Stimulated activated CD4-positive, alpha-beta T cell treated with anti-CD3 and anti-CD28 coated beads, Interleukin-1b, Interleukin-23, amount 100 ng/mL, for 1 hour (primary cell): ENCODE measurements around the gene IPP.
"Not testable (repeated sequence)": the region's sequence is repeated elsewhere in the genome, so short reads cannot be mapped to it uniquely, and the experiment has no call there.

Source experiments
- DNase-seq, 2 donors: peaks; one replicate each; pipeline ENCODE4 v3.0.0-alpha.2; 2020; ENCODE audit warnings: low read depth in 2 of 2

The IPP gene

DNA sequence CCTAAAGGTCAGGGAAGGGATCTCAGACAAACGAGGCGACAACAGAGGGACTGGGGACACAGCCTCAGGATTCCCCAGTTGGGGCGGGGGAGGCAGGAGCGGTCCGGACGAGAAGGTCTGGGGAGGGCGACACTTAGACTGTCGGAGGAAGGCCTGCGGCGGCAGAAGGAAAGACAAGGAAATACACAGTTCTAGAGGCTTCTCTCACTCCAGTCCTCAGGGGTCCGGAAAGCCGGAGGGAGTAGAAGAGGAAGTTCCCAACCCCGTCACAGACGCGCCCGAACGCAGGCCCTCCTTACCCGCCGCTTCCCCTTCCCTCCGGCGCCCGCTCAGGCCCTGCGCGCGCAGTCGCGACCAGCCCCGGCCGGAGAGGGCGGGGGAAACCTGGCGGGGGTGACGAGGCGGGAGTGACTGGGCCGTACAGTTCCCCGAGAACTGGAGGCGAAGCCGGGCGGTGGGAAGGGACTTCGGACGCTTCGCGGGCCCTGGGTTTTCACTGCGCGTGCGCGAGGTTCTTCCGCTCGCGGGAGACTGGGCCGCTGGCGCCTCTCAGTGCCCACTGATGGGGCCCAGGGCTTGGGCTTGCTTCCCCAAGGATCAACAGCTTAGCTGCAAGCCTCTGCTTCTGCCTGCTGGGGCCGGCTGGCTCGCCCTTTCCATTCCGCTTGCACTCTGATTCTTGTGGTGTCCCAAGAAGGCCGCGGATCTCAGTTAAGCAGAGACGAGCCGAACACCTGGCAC, at the start of gene IPP:
Gene IPP, minus strand, starts transcription at position 356 of the 741 bp plus-strand sequence. CDS start 4,242 bp downstream, outside the sequence.
- peak; percentile 76 to 81 for DNase-seq

DNA sequence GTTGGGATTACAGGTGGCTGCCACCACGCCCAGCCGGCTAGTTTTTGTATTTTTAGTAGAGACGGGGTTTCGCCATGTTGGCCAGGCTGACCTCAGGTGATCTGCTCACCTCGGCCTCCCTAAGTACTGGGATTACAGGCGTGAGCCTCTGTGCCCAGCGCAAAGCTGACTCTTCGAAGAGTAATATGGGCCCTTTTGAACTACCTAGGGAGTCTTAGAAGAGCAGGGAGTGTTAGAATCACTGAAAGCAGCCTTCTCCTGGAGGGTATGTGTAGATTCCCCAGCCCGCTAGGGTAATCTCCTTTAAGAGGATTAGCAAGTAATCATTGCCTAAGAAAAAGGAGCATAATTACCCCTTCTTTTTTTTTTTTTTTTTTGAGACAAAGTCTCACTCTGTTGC, 46.5 kb upstream of the IPP start:
- no peak for DNase-seq

DNA sequence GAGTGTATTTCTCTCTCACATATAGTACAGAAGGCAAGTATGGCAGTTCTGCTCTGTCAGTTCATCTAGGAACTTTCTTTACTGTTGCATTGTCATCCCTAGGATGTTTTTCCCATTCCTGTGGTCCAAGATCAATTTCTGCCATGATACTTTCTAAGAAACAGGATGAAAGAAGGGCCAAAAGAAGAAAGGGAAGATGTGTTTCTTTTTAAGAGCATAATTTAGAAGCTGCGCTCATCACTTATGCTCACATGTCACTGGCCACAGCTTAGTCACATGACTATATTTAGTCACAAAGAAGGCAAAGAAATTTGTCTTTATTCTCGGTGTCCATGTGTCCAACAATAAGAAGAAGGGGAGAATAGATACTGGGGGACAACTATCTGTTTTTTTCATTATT, 45.9 kb upstream of the IPP start:
- DNase-seq = no peak

DNA sequence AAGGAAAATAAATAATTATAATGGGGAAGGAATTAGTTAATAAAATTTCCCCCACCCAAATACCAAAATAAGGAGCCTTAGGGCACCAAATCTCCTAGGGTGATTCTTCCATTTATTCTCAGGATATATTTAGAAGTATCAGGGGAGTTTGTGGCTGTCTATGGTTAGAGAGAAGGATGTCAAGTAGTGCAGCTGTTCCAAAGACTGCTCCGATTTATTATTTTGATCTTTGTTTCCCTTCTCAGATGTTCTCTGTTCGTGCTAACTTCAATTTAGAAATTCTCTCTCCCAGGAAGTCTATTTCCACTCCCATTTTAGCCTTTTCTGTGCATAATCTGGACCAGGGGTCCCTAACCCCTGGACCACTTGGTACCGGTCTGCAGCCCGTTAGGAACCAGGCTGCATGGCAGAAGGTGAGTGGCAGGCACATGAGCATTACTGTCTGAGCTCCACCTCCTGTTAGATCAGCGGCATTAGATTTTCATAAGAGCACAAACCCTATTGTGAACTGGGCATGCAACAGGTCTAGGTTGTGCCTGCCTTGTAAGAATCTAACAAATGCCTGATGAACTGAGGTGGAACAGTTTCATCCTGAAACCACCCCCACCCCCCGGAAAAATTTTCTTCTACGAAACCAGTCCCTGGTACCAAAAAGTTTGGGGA, 43.6 kb upstream of the IPP start:
- DNase-seq = no peak

DNA sequence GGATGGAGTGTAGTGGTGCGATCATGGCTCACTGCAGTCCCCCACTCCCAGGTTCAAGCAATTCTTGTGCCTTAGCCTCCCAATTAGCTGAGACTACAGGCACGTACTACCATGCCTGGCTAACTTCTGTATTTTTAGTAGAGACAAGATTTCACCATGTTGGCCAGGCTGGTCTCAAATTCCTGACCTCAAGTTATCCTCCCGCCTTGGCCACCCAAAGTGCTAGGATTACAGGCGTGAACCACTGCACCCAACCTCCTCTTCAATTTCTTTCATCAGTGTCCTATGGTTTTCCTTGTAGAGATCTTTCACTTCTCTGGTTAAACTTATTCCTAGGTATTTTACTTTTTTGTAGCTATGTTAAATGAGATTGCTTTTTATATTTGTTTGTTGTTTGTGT, 42.3 kb upstream of the IPP start:
- DNase-seq = no peak

DNA sequence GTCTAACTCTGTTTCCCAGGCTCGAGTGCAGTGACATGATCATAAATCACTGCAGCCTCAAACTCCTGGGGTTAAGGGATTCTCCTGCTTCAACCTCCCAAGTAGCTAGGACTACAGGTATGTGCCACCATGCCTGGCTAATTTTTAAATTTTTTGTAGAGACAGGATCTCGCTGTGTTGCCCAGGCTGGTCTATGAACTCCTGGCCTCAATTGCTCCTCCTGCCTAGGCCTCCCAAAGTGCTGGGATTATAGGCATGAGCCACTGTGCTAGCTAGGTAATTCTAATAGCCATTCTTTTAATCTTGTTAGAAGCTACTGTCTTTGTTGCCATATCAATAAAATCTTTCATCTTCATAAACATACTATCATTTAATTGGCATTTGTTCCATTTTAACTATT, 39.1 kb upstream of the IPP start:
- no peak for DNase-seq

DNA sequence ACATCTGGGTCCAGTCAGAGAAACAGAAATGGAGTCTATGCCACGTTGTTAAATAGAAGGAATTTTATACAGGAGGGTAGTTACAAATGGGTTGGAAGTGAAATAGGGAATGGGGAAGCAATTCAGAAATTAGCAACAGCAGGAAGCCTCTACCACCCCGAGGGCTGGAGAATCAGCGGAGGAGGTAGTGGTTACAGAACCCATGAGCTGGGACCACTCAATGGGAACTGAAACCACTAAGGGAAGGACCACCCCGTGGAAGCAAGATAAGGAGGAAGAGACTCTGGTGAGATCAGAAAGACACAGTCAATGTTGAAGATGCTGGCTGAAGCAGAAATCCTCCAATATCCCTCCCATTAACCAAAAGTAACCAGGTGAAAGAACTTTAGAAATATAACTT, 37.5 kb upstream of the IPP start:
- DNase-seq = no peak

DNA sequence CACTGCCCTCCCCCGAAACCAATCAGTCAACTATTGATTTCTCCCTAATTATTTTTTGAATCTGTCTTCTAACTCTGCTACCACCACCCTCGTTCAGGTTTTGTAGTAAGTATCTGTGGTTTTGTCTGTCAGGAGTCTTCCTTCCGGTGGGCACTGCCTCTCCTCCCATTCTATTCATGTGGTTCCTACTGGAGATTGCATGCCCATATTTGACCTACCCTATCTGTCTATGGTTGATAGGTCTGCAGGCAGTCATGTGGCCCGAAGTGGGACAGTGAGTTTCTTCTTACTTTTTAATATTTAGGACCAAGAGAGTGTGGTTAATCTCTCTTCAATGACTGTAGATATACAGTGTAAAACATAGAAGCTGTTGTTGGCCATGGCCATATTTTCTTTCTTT, 35.1 kb upstream of the IPP start:
- no peak for DNase-seq

DNA sequence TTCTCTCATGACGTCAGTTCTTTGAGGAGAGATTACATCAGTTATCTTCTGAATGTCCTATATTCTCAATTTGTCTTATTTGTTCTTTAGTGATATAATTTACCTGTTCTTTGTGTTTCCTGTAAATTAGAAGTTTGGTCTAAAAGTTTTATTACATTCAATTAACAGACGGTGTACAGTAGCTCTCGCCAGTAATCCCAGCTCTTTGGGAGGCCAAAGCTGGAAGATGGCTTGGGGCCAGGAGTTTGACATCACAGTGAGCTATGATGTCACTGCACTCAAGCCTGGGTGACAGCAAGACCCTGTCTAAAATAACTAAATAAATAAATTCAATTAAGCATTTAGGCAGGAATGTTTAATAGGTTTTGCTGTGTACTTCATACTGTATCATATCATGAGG, 25.3 kb upstream of the IPP start:
- DNase-seq = no peak

DNA sequence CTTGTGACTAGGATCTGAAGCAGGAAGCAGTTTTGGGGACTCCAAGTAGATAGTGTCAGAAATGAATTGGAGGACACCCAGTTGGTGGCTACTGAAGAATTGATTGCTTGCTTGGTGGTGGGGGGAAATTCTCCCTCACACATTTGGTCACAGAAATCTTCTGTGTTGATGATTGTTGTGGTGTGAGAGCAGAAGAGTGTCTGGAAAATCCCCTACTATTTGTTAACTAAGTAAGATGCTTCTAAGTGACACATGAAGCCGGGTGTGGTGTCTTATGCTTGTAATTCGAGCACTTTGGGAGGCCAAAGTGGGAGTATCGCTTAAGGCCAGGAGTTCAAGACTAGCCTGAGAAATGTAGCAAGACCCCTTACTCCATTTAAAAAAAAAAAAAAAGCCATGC, 22.5 kb upstream of the IPP start:
- no peak for DNase-seq

DNA sequence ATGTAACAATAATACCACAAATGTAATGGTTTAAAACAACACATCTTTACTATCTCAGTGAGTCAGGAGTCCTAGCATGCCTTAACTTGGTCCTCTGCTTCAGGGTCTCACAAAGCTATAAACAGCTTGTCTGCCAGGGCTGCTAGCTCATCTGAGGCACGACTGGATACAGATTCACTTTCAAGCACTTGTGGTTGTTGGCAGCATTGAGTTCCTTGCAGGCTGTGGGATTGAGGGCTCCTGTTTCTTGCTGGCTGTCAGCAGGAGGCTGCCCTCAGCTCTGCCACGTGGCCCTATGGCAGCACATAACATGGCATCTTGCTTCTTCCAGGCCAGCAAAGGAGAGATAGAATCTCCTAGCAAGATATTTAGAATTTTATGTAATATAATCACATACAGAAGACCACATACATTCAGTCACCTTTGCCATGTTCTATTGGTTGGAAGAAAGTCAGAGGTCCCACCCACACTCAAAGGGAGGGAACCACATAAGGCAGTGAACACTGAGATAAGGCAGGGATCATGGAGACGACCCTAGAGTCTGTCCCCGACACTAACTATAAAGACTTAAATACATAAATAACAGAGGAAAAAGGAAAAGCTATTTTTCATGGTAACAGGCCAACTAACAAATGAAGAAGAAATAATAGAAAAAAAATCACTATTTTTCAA, 18.9 kb upstream of the IPP start:
- DNase-seq = no peak

DNA sequence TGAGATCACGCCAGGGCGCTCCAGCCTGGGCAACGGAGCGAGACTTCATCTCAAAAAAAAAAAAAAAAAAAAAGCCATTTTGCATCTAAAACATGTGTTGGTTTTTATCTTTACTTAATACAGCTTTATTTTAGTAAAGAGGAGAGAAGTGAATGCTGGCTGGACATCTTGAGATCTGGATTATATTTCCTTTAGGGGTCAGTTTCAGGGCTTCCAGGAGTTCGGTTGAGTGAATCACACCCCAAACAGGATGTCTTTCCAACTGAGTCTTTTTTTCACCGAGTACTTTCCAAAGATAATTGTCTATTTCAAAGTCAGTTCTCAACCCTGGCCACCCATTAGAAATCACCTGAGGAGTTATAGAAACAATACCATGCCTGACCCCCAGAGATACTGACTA, 16.6 kb upstream of the IPP start:
- no peak for DNase-seq

DNA sequence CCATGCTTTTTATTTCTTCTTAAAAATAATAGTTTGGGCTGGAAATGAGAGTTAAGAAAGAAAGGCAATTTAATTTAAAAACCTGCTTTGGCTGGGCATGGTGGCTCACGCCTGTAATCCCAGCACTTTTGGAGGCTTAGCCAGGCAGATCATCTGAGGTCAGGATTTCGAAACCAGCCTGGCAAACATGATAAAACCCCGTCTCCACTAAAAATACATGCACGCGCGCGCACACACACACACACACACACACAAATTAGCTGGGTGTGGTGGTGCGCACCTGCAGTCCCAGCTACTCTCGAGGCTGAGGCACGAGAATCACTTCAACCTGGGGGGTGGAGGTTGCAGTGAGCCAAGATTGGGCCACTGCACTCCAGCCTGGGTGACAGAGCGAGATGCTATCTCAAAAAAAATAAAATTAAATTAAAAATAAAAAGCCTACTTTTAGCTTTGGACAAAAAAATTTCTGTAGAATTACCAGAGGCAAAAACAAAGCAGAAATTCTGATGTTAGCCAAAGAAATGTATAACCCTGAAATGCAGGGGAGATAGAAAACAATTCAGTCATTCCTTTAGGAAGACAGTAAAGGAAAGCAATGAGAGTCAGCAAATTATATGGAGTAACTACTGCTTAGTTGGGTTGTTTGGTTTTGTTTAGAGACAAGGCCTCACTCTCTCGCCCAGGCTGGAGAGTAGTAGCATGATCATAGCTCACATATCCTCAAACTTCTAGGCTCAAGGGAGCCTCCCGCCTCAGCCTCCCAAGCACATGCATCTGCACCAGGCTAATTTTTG, 15.7 kb upstream of the IPP start:
- DNase-seq = no peak

DNA sequence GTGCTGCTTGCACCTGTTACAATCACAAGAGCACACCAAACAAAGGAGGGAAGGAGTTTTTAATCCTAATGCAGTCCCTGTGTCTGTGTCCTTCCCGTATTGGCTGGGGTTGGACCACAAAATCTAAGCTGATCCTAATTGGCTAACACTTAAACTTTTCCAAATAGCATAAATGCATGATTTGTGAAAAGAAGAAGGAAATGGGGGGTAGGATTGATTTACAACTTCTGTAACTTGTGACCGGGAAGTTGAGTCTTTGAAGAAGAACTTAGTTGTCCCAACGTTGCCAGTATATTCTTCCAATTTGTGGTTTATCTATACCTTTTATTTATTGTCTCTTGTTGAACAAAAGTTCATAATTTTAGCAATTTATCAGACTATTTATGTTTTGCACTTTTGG, 11.8 kb upstream of the IPP start:
- DNase-seq = no peak

DNA sequence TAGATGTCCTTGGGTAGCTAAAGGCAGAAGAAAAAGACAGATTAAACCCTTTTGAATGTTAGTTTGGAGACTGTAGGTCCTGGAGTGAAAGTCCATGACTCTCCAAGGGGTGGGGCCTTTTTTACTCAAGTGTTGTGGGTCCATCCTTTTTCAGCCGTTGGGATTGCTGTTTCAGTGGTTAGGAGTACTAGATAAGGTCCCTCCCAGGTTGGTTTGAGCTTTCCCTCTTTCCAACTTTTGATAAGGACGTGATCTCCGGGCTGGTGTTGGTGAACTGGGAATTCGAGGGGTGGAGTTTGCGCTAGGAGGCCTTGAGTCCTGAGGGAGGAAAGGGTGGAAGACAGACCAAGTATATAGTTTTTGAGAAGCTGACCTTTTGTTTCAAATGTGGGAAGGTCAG, 5.2 kb upstream of the IPP start:
- no peak for DNase-seq

DNA sequence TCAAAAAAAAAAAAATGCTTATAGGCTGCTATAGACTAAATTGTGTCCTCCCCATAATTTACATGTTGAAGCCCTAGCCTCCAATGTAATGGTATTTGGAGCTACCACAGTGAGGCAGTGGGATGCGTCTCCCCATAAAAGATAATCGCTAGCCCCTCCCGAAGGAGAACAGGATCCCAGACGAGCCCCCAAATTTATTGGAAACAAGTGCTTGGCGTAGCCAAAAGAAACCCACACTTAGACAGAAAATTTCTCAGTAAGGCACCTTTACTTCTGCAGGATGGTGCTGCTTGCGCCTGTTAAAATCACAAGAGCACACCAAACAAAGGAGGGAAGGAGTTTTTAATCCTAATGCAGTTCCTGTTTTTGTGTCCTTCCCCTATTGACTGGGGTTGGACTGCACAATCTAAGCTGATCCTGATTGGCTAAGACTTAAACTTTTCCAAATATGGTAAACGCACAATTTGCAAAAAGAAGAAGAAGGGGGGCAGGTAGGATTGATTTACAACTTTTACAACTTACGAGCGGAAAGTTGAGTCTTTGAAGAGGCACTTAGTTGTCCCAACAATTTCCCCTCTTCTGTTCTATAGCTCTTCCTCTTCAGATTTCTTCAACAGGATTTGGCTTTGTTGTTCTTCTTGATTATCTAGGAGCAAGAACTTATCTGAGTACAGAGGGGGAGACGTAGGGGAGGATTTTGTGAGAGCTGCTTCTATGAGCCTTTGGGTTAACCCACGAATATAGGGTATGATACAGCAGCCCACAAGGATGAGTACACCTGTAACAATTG, 3.0 kb upstream of the IPP start:
- no peak for DNase-seq

DNA sequence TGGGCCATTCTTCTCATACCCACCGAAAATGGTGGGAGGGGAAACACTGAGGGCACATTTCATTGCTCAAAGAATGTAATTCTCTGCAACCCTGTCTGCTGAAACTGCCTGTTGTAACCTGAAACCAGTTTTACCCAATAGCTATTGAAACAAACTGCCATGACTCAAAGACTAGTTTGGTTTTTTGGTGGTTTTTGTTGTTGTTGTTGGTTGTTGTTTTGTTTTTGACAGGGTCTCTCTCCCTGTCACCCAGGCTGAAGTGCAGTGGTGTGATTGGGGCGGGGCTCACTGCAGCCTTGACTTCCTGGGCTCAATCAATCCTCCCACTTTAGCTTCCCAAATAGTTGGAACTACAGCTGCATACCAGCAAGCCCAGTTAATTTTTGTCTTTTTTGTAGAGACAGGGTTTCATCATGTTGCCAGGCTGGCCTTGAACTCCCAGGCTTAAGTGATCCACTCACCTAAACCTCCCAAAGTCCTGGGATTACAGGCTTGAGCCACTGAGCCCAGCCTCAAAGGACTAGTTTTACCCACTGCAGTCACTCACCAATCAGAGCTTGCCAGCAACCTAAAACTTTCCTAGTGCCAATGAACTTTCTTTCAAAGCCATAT, 2.1 kb upstream of the IPP start:
- DNase-seq = no peak

DNA sequence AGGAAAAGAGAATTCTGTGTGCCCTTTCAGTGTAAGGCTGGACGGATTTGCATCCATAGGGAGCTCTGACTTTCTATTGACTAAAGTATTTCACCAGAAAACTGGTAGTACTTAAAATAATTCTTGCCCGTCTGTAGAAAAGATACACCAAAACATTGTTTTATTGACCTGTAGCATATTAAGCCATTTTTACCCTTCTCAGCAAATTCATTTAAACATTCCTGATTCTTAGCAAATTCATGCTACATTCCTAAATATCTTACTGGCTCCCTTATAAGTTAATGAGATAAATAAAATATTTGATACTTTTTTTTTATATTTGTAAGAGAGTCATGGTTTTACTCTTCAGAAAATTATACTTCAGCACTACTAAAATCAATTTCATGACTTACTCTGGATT, 1.6 kb upstream of the IPP start:
- no peak for DNase-seq

DNA sequence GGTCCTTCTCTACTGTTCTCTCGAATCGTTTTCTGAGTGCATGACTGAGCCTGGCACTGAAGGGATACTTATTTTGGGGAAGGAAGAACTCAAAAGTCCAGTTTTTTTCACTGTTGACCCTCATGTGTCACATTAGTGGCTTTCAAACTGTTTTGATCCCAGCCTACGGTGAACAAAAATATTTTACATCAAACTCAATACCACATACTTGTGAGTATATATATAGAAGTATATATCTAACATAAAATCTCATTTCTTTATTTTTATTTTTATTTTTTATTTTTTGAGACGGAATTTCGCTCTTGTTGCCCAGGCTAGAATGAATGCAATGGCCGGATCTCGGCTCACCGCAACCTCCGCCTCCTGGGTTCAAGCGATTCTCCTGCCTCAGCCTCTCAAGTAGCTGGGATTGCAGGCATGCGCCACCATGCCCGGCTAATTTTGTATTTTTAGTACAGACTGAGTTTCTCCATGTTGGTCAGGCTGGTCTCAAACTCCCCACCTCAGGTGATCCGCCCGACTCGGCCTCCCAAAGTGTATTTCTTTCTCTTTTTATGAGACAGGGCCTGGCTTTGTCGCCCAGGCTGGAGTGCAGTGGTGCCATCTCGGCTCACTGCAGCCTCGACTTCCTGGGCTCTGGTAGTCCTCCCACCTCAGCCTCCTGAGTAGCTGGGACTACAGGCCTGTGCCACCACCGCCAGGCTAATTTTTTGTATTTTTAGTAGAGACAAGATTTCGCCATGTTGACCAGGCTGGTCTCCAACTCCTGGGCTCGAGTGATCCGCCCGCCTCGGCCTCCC, 786 bp upstream of the IPP start:
- DNase-seq = not testable (repeated sequence)

DNA sequence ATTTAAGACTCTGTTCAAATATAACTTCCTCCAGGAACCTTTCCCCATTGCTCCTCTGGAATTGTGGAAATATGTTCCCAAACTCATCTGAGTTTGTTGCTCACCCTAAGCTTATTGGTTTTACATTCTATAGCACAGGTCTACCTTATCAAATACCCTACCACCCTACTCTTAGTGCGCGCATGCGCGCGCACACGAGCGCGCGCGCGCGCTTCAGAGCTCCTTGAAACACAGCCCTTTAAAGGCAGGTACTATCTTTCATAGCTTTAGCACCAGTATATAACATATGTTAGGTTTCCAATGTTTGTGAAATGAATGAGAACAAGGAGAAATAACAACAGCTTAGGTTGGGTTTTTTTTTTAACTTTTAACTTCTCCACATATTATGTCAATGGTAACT, 3.5 kb downstream of the IPP start:
- no peak for DNase-seq
